Right lobe of liver (tissue), 6 donors: ENCODE results near the gene ETAA1. TPM values are rescaled to one million over a fixed set of nuclear protein-coding genes. Genes with fewer than 3 reads are reported as not detected.

ENCODE experiments used
- ATAC-seq, 4 donors: fragments of 200-7000 bp; cut with Tn5 transposase; one replicate each; pipeline ENCODE4 v1.9.1; 2020; ENCODE audit warnings: mild to moderate bottlenecking in 4 of 4, moderate library complexity in 4 of 4
- DNase-seq, 3 donors: peaks; one replicate each; pipeline ENCODE4 v3.0.0-alpha.2; 2020
- H3K27ac ChIP-seq, 3 donors: fragments of 200-600 bp; one replicate each; pipeline ENCODE4 v1.8.0; 2022
- H3K27me3 ChIP-seq, 2 donors: fragments of 200-600 bp; one replicate each; pipeline ENCODE4 v1.8.0; 2022
- H3K36me3 ChIP-seq, 4 donors: fragments of 200-600 bp; sonication (generic) in 1 of 4; one replicate each; pipeline versions ENCODE4 v1.5.1 to v1.8.0; 2017 to 2022; ENCODE audit warnings: control low read depth in 1 of 4
- H3K4me1 ChIP-seq, 4 donors: fragments of 200-600 bp; sonication (generic) in 1 of 4; one replicate each; pipeline versions ENCODE4 v1.5.1 to v1.8.0; 2017 to 2022; ENCODE audit warnings: control low read depth in 1 of 4
- H3K4me3 ChIP-seq, 3 donors: fragments of 200-600 bp; one replicate each; pipeline ENCODE4 v1.8.0; 2022
- H3K9me3 ChIP-seq, 4 donors: fragments of 200-600 bp; sonication (generic) in 1 of 4; one replicate each; pipeline versions ENCODE4 v1.5.1 to v1.8.0; 2017 to 2022; ENCODE audit warnings: control low read depth in 1 of 4
- CTCF ChIP-seq, 4 donors: fragments of 200-600 bp in 3 of 4; fragments of 450-650 bp in 1 of 4; IDR thresholded peaks; one replicate each; pipeline versions ENCODE4 v1.5.1 to v1.8.0; 2016 to 2022; ENCODE audit warnings: antibody characterized with exemption in 4 of 4, mild to moderate bottlenecking in 2 of 4
- POLR2A ChIP-seq: fragments of 450-650 bp; IDR thresholded peaks from one replicate; pipeline ENCODE4 v1.6.1; 2017; ENCODE audit warnings: antibody characterized with exemption, mild to moderate bottlenecking
- WGBS: methylation state at CpG from one replicate; pipeline ENCODE4 v1.1.6; 2018; ENCODE audit warnings: low coverage, low lambda C conversion rate; ENCODE audit not compliant: insufficient coverage; ENCODE audit errors: missing lambda C conversion rate; 5-methylcytosine and 5-hydroxymethylcytosine counted together
- intact Hi-C, 2 donors: fragments of 100-400 bp; cut with DNase I; formaldehyde crosslinking; loops; one replicate each; pipeline versions ENCODE4 v1.11.2 to v1.14.1; 2022
- total RNA-seq, 6 experiments: library from RNA; depleted of rRNA in 2 of 6; stranded (reverse); fragments of >200 nt in 2 of 6; fragmentation: NEBNext Ultra II Directional in 3 of 6; extraction: Animal tissue kit (Norgen Biotek cat#: 25700) in 3 of 6; gene quantifications; one replicate each; pipeline versions ENCODE4 v1.1.0 to v1.2.4, GENCODE V29; 2016 to 2023
- donor health status: DM: no; HTN: yes; CAD: no.
- donor health status: DM: no; HTN: no; CAD: no.
- donor health status: DM: no; HTN: no; CAD: no.
- donor health status: DM: no; HTN: yes; CAD: no.
- donor health status: DM: no; HTN: yes; CAD: no.

Gene ETAA1
- total RNA-seq, 6 experiments from 2014 or later = 2.8 to 8.0 (median 5.0) TPM

GRCh38 chr2:67438337-67438736, 41.2 kb downstream of the ETAA1 start:
- intact Hi-C loops = no loop called here

GRCh38 chr2:67445652-67446268, 48.6 kb downstream of the ETAA1 start:
- Histone ChIP-seq H3K9me3 (no peaks in the 10 kb centered on the region), H3K4me1 (no peaks in the 10 kb centered on the region), H3K27ac (no peak overlapping the region), H3K27me3 (no peaks in the 10 kb centered on the region), H3K36me3 (no peaks in the 10 kb centered on the region), H3K4me3 (no peak overlapping the region)
- DNase-seq = no peak
- intact Hi-C loops = no loop called here
- WGBS = 56% methylated on average over 5 of the region's 5 CpGs
- TF ChIP-seq POLR2A = no peak
- TF ChIP-seq CTCF (IDR thresholded peaks at IDR 0.05) = no peak
- no peak for ATAC-seq

More at GRCh38 chr2:67438337-67438736, 41.2 kb downstream of the ETAA1 start:
- TF ChIP-seq POLR2A = no peak
- TF ChIP-seq CTCF (IDR thresholded peaks at IDR 0.05) = no peak
- Histone ChIP-seq H3K27ac (no peak overlapping the region), H3K36me3 (no peaks in the 10 kb centered on the region), H3K4me1 (no peaks in the 10 kb centered on the region), H3K27me3 (no peaks in the 10 kb centered on the region), H3K4me3 (no peak overlapping the region), H3K9me3 (no peaks in the 10 kb centered on the region)
- 58% methylated on average over 2 of the region's 2 CpGs for WGBS
- DNase-seq (no peak), ATAC-seq (no peak)

- Histone ChIP-seq H3K9me3 (no peaks in the 10 kb centered on the region), H3K4me3 (no peak overlapping the region), H3K36me3 (no peaks in the 10 kb centered on the region), H3K27me3 (no peaks in the 10 kb centered on the region), H3K4me1 (peaks cover 0 to 6% (median 0%) of the 10 kb centered on the region in 4 donors), H3K27ac (no peak overlapping the region)
- ATAC-seq (peak in 1 of 4 donors; percentile 20), DNase-seq (no peak)
- WGBS = 40% methylated on average over 2 of the region's 2 CpGs
- TF ChIP-seq POLR2A (no peak), CTCF (IDR thresholded peaks at IDR 0.05) (no peak)
- intact Hi-C loops = no loop called here
Measured at GRCh38 chr2:67446491-67446911, 49.4 kb downstream of the ETAA1 start.

GRCh38 chr2:67448648-67449047, 51.5 kb downstream of the ETAA1 start:
- H3K9me3 ChIP-seq = no peaks in the 10 kb centered on the region
- DNase-seq (no peak), ATAC-seq (no peak)
- no peaks in the 10 kb centered on the region for H3K27me3 ChIP-seq
- no peak overlapping the region for H3K4me3 ChIP-seq
- intact Hi-C loops = no loop called here
- H3K27ac ChIP-seq = no peak overlapping the region
- peaks cover 0 to 7% (median 0%) of the 10 kb centered on the region in 4 donors for H3K4me1 ChIP-seq
- no peaks in the 10 kb centered on the region for H3K36me3 ChIP-seq
- 78% methylated on average over 1 of the region's 1 CpG for WGBS
- TF ChIP-seq POLR2A (no peak), CTCF (IDR thresholded peaks at IDR 0.05) (no peak)
